HG02642 (cell line): ENCODE results near the gene SH2B3.

Experiments used
- ATAC-seq: cut with Tn5 transposase; IDR thresholded peaks from one replicate; pipeline ENCODE4 v1.9.1; 2021; ENCODE audit warnings: mild to moderate bottlenecking; ENCODE audit not compliant: unreplicated experiment, poor library complexity

SH2B3 gene

DNA sequence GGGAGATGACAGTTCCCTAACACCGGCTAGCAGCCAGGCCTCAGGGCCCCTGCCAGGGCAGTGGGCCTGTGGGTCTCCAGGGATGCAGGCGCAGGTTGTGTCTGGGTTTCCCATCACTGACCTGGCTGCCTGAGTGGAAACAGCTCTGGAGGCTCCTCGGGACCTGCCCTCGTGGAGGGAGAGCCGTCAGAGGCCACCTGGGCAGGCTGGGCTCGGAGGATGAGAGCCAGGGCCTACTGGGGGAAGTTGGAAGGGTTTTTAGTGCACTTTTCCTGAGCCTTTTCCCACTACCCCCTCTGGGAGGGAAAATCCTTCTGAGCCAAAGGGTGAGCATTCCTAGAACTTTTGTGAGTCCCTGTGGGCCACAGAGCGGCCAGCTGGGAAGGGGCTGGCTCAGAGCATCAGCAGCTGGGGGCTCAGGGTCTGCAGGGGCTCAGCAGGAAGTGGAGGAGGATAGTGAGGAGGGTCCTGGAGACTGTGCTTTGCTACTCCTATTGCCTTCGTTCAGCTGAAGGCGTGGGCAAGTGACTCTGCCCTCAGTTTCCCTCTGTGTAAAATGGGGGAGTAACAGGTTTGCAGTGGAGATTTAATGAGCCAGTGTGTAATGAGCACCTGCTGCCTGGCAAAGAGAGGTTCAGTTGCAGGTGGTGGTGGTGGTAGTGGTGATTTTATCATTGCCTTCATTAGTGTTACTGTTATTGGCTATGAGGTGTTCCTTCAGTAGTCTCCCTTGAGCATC is 1.8 kb downstream of the SH2B3 start:
- no peak for ATAC-seq

DNA sequence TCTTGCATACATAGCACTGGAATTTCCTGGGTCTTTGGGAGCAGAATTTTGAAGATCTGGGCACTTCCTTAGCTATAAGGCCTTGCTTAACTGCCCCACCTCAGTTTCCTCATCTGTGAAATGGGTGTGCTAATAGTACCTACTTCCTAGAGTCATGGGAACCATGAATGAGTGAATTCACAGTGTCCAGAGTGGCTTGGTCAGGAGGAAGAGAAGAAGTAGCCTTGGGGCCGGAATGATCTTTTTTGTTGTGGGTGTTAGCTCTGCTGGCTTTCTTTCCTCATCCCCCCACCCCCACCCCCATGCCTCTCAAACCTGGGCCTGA is 2.4 kb downstream of the SH2B3 start:
- ATAC-seq, result no peak

DNA sequence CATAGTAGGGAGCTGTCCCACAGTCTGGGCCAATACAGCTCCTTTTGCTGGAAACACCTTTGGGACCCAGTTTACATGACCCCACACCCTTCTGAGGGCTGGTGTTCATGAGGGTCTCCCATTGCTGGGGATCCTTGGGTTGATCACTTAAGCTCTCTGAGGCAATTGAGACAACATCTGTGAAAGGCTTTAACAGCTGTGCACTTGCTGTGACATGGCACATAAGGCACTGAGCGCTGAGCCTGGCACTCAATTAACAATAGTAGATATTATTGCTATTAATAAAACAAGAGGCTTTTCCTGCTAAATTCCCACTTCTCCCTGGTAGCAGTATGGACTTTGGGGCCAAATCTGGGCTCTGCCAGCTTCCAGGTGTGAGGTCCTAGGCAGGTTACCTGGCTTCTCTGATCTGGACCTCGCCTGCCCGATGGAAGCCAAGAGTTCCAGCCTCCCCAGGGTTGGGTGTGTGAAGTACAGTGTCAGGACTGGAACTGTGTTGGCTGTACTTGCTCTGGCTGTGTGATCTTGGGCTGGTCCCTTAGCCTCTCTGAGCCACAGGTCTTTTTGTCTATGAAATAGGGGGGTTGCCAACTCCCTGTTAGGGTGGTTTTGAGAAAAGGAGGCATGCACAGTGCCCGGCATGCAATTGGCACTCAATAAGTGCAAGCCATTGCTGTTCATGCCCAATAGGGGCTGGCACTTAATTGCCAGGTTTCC is 3.1 kb downstream of the SH2B3 start:
- ATAC-seq, result no peak

DNA sequence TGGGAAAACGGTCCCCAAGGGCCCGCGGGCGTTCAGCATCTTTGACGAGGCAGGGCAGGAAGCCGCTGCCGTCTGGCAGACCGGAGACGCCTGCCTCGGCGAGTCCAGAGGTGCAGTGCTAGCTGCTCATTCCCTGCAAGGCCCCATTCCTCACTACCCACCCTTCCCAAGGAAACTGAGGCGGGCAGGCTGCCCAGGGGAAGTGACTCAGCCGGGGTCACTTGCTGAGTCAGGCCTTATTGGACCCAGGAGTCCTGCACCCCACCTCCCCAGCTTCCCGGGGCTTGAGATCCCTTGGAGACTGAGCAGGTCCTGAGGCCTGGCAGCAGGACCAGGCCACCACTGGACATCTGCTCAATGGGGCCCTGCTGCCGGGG is 3.7 kb downstream of the SH2B3 start:
- ATAC-seq, result no peak

DNA sequence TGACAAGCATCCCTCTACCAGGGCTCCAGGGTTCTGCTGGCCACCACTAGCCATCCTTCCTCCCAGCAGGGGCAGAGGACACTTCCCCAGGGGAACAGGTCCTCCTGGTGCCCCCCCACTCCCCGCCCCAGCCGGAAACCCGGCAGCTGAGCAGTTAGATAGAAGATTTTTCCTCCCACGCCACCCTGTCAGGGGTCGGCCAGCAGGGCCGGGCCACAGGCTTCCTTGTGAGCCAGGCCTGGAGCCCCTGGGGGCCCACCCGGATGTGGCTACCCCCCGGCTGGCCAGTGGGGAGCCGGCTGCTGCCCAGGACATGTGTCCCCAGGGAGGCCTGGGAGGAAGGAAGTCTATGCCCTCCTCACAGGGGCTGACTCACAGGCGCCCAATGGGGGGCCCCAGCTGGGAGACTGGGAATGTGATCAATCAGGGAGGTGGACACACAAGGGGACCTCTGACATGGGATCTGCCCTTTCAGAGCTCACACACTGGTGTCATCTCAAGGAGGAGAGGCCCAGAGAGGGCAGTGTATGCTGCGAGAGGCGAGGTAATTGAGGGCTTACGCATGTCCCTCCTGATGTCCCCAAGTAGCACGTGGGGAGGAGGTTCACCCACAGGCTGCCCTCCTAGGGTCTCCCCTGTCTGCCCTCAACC is 4.2 kb downstream of the SH2B3 start:
- ATAC-seq, result no peak

DNA sequence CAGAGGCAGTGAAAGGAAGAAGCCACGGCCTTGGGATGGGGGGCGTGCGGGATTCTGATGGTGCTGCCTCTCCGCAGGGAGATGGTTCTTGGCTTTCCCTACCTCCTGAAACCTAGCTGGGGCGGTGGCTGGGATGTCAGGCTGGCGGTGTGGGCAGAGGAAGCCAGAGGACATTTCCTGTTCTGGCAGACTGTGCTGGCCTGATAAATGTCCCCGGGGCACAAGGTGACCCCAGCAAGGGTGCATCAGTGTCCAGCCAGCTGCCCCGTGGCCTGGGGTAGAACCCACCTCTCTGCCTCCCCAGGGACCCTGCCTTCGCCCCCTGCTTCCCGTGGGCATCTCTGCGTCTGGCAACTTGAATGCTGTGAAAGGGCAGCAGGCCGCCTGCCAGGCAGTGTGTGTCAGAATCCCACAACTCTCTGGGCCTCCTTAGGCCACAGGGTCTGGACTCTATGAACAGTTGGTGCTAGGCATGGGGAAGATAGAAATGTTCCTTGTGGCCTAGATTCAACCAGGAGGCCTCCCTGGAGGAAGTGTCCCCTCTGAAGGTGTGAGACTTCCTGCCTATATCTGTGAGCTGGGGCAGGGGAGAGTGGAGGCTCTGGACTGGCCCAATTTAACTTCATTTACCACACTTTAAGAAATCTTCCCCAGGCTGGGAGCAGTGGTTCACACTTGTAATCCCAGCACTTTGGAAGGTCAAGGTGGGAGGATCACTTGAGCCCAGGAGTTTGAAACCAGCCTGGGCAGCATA is 4.9 kb downstream of the SH2B3 start:
- no peak for ATAC-seq

DNA sequence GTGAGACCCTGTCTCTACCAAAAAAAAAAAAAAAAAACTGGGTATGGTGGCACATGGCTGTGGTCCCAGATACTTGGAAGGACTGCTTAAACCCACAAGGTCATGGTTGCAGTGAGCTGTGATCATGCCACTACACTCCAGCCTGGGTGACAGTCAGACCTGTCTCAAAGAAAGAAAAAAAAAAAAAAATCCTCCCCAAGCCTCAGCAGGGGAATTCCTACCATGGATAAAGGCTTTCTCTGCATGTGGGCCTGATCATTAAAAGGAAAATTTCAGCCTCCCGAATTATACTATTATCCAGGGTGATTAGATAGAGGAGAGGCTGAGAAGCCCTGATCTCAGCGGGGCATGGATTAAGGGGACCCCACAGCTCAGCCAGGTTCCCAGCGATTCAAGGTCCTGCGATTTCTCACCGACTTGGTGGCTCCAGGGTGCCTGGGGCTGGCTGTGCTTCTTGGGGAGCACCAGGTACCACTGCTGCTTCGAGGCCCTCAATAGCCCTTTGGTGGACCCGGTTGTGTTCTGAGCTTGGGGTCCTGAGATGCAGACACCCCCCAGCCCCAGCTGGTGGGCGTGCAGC is 5.6 kb downstream of the SH2B3 start:
- no peak for ATAC-seq

DNA sequence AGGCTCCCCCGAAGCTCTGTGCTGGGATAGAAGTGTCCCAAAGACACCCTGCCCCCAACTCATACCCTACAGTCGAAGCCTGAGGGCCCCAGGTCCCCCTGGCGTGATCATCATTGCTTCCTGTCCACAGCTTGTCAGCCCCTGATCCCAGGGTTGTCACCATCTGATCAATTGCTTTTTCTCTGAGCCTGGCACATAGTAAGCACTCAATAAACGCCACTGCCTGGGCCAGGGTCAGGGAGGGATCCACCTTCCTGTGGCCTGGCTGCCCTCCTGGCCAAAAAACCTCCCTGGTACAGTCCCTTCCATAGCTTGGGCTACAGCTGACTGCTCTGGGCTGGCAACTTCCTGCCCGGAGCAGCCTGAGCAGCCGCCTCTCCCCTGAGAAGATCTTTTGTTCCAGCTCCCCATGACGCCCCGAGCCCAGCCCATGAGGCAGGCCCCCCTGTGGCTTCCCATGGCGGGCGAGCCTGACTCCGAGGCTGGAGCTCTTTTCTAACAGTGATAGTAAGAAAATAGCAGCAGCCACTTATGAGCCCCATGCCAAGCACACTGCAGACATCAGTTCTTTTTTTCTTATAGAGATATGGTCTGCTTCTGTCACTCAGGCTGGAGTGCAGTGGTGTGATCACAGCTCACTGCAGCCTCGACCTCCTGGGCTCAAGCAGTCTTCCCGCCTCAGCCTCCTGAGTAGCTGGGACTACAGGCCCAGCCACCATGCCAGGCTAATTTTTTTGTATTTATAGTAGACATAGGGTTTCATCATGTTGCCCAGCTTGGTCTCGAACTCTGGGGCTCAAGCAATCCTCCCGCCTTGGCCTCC is 6.5 kb downstream of the SH2B3 start:
- no peak for ATAC-seq

DNA sequence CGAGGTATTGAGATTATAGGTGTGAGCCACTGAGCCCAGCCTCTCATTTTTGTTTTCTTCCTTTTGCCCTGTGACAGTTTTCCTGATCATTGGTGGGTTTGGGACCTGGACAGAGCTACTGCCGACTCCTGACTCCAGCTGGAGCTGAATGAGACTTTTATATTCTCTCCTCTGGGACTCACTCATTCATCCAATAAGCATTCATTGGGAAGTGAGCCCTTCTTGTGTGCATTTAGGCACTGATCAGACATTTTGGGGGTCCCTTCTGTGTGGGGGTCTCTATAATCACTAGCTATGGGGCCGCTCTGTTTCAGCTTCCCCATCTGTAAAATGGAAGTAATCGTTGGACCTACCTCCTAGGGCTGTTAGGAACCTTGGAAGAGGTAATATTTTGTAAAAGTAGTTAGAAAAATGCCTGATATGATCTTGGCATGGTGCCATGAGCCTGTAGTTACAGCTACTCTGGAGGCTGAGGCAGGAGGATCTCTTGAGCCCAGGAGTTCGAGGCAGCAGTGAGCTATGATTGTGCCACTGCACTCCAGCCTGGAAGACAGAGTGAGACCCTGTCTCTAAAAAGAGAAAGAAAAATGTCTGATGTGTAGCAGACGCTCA is 7.2 kb downstream of the SH2B3 start:
- ATAC-seq, result no peak

DNA sequence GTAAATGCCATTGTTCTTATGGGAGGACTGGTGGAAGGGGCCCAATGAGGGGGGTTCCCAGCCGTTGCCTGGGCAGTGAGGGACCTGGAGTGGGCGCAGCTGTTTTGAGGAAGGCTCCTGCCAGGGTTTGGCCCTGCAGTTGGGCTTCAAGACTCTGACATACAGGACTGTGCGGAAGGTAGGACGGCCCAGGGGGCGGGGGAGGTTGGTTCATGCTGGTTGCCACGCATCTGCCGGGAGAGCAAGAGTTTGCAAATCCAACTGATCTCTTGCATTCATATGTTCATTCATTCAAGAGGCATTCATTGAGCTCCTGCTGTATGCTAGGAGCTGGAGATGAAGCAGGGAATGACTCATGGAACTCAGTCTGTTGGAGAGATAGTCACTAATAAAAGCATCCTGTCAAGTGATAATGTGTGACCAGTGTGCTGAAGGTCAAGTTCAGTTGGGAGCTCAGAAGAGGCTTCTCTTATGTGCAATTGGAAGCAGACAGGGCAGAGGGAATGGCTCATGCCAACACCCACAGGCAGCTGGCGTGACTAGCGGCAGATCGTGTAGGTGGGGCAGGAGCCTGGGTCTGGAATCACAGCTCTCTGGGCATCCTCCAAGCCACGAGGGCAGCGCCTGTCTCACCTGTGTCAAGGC is 7.8 kb downstream of the SH2B3 start:
- no peak for ATAC-seq

DNA sequence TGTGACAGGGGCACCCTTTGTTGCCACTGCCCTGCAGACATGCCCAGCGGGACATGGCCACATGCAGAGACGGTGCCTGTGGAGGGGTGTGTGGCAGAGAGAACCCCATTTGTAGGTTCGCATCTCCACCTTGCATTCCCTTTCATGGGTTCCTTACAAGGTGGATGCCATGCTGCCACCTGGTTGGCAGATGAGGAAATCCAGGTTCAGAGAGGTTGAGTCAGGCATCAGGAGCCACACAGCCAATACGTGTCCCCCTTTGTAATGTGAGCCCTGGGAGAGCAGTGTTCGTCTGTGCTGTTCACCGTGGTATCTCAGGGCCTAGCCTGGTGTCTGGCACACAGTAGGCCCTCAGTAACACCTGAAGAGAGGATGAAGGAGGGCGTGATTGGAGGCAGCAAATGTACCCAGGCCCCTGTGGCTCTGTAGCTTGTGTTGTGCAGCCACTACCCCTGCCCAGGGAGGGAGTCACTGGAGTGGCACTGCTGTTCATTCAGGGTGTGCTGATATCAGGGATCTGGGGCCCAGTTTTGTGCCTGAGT is 9.1 kb downstream of the SH2B3 start:
- ATAC-seq, result no peak

DNA sequence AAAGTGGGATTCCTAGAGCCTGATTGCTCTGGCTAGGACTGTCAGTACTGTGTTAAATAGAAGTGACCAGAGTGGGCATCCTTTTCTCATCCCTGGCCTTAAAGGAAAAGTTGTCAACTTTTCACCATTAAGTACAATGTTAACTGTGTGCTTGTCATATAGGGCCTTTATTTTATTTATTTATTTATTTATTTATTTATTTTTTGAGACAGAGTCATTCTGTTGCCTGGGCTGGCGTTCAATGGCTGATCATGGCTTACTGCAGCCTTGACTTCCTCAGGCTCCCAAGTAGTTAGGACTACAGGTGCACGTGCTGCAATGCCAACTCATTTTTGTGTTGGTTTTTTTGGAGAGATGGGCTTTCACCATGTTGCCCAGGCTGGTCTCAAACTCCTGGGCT is 11.6 kb downstream of the SH2B3 start:
- no peak for ATAC-seq

DNA sequence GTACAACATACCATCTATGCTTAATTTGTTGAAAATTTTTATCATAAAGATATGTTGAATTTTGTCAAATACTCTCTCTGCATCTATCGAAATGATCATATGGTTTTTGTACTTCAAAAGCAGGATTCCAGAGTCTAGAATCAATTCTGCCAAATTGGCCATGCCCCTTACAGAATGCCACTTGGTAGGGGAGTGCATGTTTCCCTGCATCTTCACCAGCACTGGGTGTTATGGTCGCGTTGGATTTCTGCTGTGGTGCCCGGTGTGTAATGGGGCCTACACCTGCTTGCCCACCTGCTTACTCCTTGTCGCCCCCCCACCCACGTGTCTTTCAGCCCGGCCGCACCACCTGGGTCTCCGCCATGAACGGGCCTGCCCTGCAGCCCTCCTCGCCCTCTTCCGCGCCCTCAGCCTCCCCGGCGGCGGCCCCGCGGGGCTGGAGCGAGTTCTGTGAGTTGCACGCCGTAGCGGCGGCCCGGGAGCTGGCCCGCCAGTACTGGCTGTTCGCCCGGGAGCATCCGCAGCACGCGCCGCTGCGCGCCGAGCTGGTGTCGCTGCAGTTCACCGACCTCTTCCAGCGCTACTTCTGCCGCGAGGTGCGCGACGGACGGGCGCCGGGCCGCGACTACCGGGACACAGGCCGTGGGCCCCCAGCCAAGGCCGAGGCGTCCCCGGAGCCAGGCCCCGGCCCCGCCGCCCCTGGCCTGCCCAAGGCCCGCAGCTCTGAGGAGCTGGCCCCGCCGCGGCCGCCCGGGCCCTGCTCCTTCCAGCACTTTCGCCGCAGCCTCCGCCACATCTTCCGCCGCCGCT is 12.3 kb downstream of the SH2B3 start:
- ATAC-seq, result no peak

DNA sequence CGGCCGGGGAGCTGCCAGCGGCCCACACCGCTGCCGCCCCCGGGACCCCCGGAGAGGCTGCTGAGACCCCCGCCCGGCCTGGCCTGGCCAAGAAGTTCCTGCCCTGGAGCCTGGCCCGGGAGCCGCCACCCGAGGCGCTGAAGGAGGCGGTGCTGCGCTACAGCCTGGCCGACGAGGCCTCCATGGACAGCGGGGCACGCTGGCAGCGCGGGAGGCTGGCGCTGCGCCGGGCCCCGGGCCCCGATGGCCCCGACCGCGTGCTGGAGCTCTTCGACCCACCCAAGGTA is 12.8 kb downstream of the SH2B3 start:
- ATAC-seq, result no peak

DNA sequence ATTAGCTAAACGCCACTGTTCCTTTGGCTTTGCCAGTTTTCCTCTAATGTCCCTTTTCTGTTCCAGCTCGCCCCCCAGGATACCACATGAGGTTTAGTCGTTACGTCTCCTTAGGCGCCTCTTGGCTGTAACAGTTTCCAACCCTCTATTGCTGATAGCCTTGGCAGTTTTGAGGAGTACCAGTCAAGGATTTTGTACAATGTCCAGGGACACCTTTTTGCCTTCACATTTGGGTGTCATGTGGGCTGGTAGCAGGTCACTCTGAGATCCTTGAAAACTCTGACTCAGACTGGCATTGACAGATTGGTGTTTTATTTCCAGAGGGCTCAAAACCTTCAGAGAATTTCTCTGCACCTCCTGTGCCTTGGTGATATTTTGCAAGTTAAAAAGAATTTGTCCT is 14.1 kb downstream of the SH2B3 start:
- ATAC-seq, result no peak

DNA sequence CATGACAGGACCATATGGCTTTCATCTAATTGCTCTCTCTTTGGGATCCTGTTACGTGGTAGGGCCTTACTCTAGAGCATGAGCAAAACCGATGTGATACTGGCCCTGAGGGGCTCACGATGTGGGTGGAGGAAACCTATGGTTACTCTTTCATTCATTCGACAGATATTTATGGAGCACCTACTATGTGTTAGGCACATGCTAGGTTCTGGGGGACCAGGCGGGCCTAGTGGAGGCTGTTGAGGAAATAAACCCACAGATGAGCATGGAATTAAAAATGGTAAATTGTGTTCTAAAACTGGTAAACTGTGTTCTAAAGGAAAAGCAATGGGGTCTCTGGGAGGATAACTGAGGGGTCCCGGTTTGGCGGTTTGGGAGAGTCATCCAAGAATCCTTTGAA is 14.8 kb downstream of the SH2B3 start:
- ATAC-seq, result no peak

DNA sequence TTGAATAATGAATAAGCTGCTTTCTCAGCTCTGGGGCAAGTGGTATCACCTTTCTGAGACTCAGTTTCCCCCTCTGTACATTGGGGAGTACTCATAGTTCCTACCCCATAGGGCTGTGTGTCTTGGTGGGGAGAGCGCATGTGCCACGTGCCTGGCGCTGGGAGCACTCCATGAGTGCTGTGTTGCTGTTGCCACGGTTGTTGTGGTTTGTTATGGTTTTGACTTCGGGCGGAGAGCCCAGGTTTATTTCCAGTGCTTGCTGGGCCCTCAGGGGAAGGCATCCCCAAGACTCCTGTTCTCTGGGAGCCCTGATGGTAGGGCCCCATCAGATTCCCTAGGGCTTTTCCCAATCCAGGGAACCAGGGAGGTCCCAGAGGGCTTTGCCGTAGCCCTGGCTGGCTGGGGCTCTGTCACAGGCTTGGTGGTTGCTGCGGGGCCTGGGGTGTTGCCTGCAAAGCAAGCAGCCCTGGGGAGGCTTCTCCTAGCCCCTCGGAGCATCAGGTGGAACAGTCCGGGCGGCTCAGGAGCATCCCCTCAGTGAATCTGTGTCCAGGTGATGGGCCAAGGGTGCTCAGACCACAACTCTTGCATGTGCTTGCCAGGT is 18.6 kb downstream of the SH2B3 start:
- no peak for ATAC-seq

DNA sequence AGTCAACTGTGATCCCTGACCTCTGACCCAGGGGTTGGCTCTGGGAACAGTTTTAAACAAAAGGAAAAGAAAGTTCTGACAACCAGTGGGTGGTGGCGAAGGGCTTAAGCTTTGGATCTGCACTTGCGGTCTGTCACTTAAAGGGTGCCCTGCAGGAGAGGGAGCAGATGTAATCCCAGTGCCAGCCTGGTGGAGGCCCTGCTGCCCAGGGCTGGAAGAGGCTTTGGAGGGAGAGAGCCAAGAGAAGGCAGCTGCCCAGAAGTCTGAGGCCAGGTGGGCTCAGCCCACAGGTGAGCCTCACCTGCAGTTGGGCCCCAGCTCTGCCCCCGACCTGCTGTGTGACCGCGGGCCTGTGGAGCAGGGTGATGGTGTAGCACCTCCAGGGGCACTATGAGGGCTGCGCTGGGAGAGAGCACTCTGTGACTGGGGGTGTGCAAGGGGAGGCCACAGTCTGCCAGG is 19.1 kb downstream of the SH2B3 start:
- no peak for ATAC-seq
